K562 (cell line): ENCODE measurements around the gene BRAF.

Experiments
- POLR2A ChIP-seq: fragments of 450-650 bp; conservative IDR thresholded peaks from 2 replicates; pipeline ENCODE4 v1.6.1; 2016
- SIN3B ChIP-seq: fragments of 450-650 bp; IDR thresholded peaks from 2 replicates; pipeline ENCODE4 v1.6.1; 2017; ENCODE audit warnings: low read depth, mild to moderate bottlenecking, moderate library complexity
- YY1 ChIP-seq, 3 experiments: IDR thresholded peaks; 2 replicates each; pipeline ENCODE4 v1.6.1; 2011; ENCODE audit warnings: low read length in 2 of 3, mild to moderate bottlenecking in 2 of 3, moderate library complexity in 2 of 3, borderline replicate concordance in 1 of 3, control low read depth in 1 of 3, low read depth in 1 of 3; ENCODE audit not compliant: insufficient read depth in 3 of 3, insufficient replicate concordance in 2 of 3, control insufficient read depth in 1 of 3, insufficient read length in 1 of 3; ENCODE audit errors: extremely low read depth in 1 of 3
- ZBTB34 ChIP-seq: fragments of 250-450 bp; sonication (Bioruptor Pico); IDR thresholded peaks from 2 replicates; pipeline ENCODE4 v1.8.0; 2021; ENCODE audit warnings: mild to moderate bottlenecking, moderate library complexity
- ZFP36 ChIP-seq: fragments of 150-350 bp; IDR thresholded peaks from 2 replicates; pipeline ENCODE4 v1.6.1; 2018; ENCODE audit warnings: low read length, low read depth; ENCODE audit not compliant: partially characterized antibody
- ZFX ChIP-seq: sonication (generic); formaldehyde crosslinking; IDR thresholded peaks from 2 replicates; pipeline ENCODE4 v1.8.0; 2022; ENCODE audit warnings: mild to moderate bottlenecking, missing genetic modification reagents, moderate library complexity
- TF ChIP-seq, protein P1 (sequence below), 3 experiments: IDR thresholded peaks in 2 of 3; conservative IDR thresholded peaks in 1 of 3; 2 replicates each; pipeline ENCODE4 v1.5.1; 2011 to 2012; ENCODE audit warnings: low read length in 3 of 3, mild to moderate bottlenecking in 3 of 3, control low read depth in 2 of 3, improper control_type of control experiment in 1 of 3, inconsistent platforms in 1 of 3, low read depth in 1 of 3, mixed read lengths in 1 of 3, moderate library complexity in 1 of 3; ENCODE audit not compliant: insufficient read depth in 2 of 3

DNA sequence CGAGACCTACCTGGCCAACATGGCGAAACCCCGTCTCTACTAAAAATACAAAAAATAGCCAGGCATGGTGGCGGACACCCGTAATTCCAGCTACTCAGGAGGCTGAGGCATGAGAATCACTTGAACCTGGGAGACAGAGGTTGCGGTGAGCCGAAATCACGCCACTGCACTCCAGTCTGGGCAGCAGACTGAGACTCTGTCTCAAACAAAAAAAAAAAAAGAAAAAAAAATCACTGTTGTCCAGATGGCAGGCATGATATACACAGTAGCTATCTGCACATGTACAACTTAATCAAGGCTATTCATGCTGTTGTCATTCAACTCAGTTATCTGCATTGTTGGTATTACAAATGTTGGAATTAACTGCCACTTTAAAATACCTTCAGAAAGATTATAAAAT is 55.3 kb downstream of the BRAF start:
- TF ChIP-seq, protein P1, sequence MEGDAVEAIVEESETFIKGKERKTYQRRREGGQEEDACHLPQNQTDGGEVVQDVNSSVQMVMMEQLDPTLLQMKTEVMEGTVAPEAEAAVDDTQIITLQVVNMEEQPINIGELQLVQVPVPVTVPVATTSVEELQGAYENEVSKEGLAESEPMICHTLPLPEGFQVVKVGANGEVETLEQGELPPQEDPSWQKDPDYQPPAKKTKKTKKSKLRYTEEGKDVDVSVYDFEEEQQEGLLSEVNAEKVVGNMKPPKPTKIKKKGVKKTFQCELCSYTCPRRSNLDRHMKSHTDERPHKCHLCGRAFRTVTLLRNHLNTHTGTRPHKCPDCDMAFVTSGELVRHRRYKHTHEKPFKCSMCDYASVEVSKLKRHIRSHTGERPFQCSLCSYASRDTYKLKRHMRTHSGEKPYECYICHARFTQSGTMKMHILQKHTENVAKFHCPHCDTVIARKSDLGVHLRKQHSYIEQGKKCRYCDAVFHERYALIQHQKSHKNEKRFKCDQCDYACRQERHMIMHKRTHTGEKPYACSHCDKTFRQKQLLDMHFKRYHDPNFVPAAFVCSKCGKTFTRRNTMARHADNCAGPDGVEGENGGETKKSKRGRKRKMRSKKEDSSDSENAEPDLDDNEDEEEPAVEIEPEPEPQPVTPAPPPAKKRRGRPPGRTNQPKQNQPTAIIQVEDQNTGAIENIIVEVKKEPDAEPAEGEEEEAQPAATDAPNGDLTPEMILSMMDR (IDR thresholded peaks at IDR 0.05 in 2 of 3, conservative IDR thresholded peaks at IDR 0.05 in 1 of 3; ENCODE audit: insufficient read depth in 2 of 3, low read depth in 1 of 3, low read length in 3 of 3) = no peak
- TF ChIP-seq ZFP36 = no peak
- TF ChIP-seq ZBTB34 (CRISPR knock-in tag) = no peak
- TF ChIP-seq ZFX (CRISPR knock-in tag) = no peak
- no peak for TF ChIP-seq POLR2A
- TF ChIP-seq SIN3B = no peak
- no peak for TF ChIP-seq YY1 (IDR thresholded peaks at IDR 0.05; ENCODE audit: borderline replicate concordance in 1 of 3, control insufficient read depth in 1 of 3, extremely low read depth in 1 of 3, insufficient read depth in 3 of 3, insufficient read length in 1 of 3, insufficient replicate concordance in 2 of 3, low read depth in 1 of 3, low read length in 2 of 3)
